Neural cell (in vitro differentiated cells): ENCODE results near the gene ATP11A. TPM values are rescaled to one million over a fixed set of nuclear protein-coding genes. Genes with fewer than 3 reads are reported as not detected.

Experiments
- H2AFZ ChIP-seq: fragments of 200-600, 300-800 bp; sonication (generic), shearing (Covaris generic); 2 replicates; pipeline ENCODE4 v1.6.0; 2014; ENCODE audit warnings: low read depth, mild to moderate bottlenecking, antibody characterized with exemption, low read length, moderate library complexity
- H3F3A ChIP-seq: fragments of 200-600 bp; shearing (Covaris generic); 2 replicates; pipeline ENCODE4 v1.6.1; 2016; ENCODE audit warnings: mild to moderate bottlenecking, moderate library complexity, mixed read lengths, antibody characterized with exemption, low read length; ENCODE audit not compliant: insufficient read depth, poor library complexity, severe bottlenecking
- H3K27ac ChIP-seq: fragments of 200-600, 300-800 bp; sonication (generic), shearing (Covaris generic); 2 replicates; pipeline ENCODE4 v1.5.1; 2014; ENCODE audit warnings: mild to moderate bottlenecking, low read length, moderate library complexity
- H3K27me3 ChIP-seq: fragments of 300-800, 200-600 bp; sonication (generic), shearing (Covaris generic); 2 replicates; pipeline ENCODE4 v1.6.0; 2014; ENCODE audit warnings: mild to moderate bottlenecking, low read depth, low read length, moderate library complexity; ENCODE audit not compliant: insufficient read depth
- H3K36me3 ChIP-seq: fragments of 300-800, 200-600 bp; sonication (generic), shearing (Covaris generic); 2 replicates; pipeline ENCODE4 v1.5.1; 2014; ENCODE audit warnings: mild to moderate bottlenecking, antibody characterized with exemption, low read length, moderate library complexity; ENCODE audit not compliant: insufficient read depth
- H3K4me2 ChIP-seq: fragments of 300-800, 200-600 bp; sonication (generic), shearing (Covaris generic); 2 replicates; pipeline ENCODE4 v1.6.0; 2014; ENCODE audit warnings: mild to moderate bottlenecking, low read length
- H3K4me3 ChIP-seq: fragments of 300-800, 200-600 bp; sonication (generic), shearing (Covaris generic); 2 replicates; pipeline ENCODE4 v1.5.1; 2014; ENCODE audit warnings: mild to moderate bottlenecking, low read length, moderate library complexity
- H3K79me2 ChIP-seq: fragments of 200-600 bp; shearing (Covaris generic); replicated peaks from 2 replicates; pipeline ENCODE4 v1.6.0; 2014; ENCODE audit warnings: mild to moderate bottlenecking, low read length, moderate library complexity; ENCODE audit not compliant: insufficient read depth
- H3K9ac ChIP-seq: fragments of 300-800, 200-600 bp; sonication (generic), shearing (Covaris generic); 2 replicates; pipeline ENCODE4 v1.6.1; 2016; ENCODE audit warnings: mild to moderate bottlenecking, low read length, mixed read lengths
- H3K9me2 ChIP-seq: fragments of 200-600 bp; shearing (Covaris generic); 2 replicates; pipeline ENCODE4 v1.6.1; 2016; ENCODE audit warnings: mild to moderate bottlenecking, low read length, mixed read lengths; ENCODE audit not compliant: insufficient read depth
- H3K9me3 ChIP-seq: fragments of 200-600, 300-800 bp; sonication (generic), shearing (Covaris generic); 2 replicates; pipeline ENCODE4 v1.6.1; 2016; ENCODE audit warnings: mild to moderate bottlenecking, mixed run types, low read length, moderate library complexity, mixed read lengths
- H4K20me1 ChIP-seq: fragments of 200-600 bp; shearing (Covaris generic); 2 replicates; pipeline ENCODE4 v1.6.1; 2016; ENCODE audit warnings: mild to moderate bottlenecking, mixed run types; ENCODE audit not compliant: insufficient read depth
- EP300 ChIP-seq: fragments of 450-650 bp; conservative IDR thresholded peaks from 2 replicates; pipeline ENCODE4 v1.6.1; 2014; ENCODE audit warnings: antibody characterized with exemption, mild to moderate bottlenecking, moderate library complexity; ENCODE audit not compliant: poor library complexity, severe bottlenecking
- EZH2 ChIP-seq: fragments of 200-600, 300-800 bp; shearing (Covaris generic), sonication (generic); IDR thresholded peaks from 2 replicates; pipeline ENCODE4 v1.6.1; 2014; ENCODE audit warnings: antibody characterized with exemption, low read length, borderline replicate concordance, mild to moderate bottlenecking; ENCODE audit not compliant: insufficient read depth, poor library complexity, severe bottlenecking
- MXI1 ChIP-seq: fragments of 450-650 bp; conservative IDR thresholded peaks from 2 replicates; pipeline ENCODE4 v1.6.1; 2014; ENCODE audit warnings: antibody characterized with exemption, mild to moderate bottlenecking; ENCODE audit not compliant: poor library complexity, severe bottlenecking
- POLR2AphosphoS5 ChIP-seq: IDR thresholded peaks from 2 replicates; pipeline ENCODE4 v1.6.1; 2012
- RAD21 ChIP-seq: fragments of 450-650 bp; conservative IDR thresholded peaks from 2 replicates; pipeline ENCODE4 v1.6.1; 2014; ENCODE audit warnings: antibody characterized with exemption, mild to moderate bottlenecking, moderate library complexity
- REST ChIP-seq: IDR thresholded peaks from 2 replicates; pipeline ENCODE4 v1.6.1; 2012; ENCODE audit warnings: borderline replicate concordance
- SMC3 ChIP-seq: fragments of 450-650 bp; conservative IDR thresholded peaks from 2 replicates; pipeline ENCODE4 v1.6.1; 2014; ENCODE audit warnings: antibody characterized with exemption, mild to moderate bottlenecking, moderate library complexity; ENCODE audit not compliant: poor library complexity
- TAF1 ChIP-seq: IDR thresholded peaks from 2 replicates; pipeline ENCODE4 v1.6.1; 2012; ENCODE audit warnings: low read depth
- polyA plus RNA-seq: library from polyadenylated mRNA; depleted of rRNA; stranded (reverse); fragments of >200 nt; gene quantifications from 2 replicates; pipeline ENCODE4 v1.2.3, GENCODE V29; 2014
- TF ChIP-seq, protein P1 (sequence below): fragments of 450-650 bp; IDR thresholded peaks from 2 replicates; pipeline ENCODE4 v1.5.1; 2014; ENCODE audit warnings: antibody characterized with exemption, mild to moderate bottlenecking, moderate library complexity; ENCODE audit not compliant: poor library complexity, severe bottlenecking

ATP11A gene
- polyA plus RNA-seq, 1 donor from 2014 or later: 3.0 TPM

- TF ChIP-seq EZH2 (no peak), POLR2AphosphoS5 (no peak), REST (no peak), RAD21 (no peak), SMC3 (no peak), EP300 (no peak), TAF1 (no peak)
- TF ChIP-seq, protein P1, sequence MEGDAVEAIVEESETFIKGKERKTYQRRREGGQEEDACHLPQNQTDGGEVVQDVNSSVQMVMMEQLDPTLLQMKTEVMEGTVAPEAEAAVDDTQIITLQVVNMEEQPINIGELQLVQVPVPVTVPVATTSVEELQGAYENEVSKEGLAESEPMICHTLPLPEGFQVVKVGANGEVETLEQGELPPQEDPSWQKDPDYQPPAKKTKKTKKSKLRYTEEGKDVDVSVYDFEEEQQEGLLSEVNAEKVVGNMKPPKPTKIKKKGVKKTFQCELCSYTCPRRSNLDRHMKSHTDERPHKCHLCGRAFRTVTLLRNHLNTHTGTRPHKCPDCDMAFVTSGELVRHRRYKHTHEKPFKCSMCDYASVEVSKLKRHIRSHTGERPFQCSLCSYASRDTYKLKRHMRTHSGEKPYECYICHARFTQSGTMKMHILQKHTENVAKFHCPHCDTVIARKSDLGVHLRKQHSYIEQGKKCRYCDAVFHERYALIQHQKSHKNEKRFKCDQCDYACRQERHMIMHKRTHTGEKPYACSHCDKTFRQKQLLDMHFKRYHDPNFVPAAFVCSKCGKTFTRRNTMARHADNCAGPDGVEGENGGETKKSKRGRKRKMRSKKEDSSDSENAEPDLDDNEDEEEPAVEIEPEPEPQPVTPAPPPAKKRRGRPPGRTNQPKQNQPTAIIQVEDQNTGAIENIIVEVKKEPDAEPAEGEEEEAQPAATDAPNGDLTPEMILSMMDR: no peak
- Histone ChIP-seq H2AFZ (no peak overlapping the region), H4K20me1 (no peaks in the 10 kb centered on the region), H3K4me3 (no peak overlapping the region), H3K79me2 (no peaks in the 10 kb centered on the region), H3K27ac (no peak overlapping the region), H3K9ac (no peak overlapping the region), H3K9me2 (no peaks in the 10 kb centered on the region), H3K9me3 (no peaks in the 10 kb centered on the region), H3F3A (no peaks in the 10 kb centered on the region), H3K27me3 (no peaks in the 10 kb centered on the region), H3K36me3 (peaks cover 10% of the 10 kb centered on the region), H3K4me2 (no peak overlapping the region)
Measured at GRCh38 chr13:112819111-112819510, 129.3 kb downstream of the ATP11A start.

DNA sequence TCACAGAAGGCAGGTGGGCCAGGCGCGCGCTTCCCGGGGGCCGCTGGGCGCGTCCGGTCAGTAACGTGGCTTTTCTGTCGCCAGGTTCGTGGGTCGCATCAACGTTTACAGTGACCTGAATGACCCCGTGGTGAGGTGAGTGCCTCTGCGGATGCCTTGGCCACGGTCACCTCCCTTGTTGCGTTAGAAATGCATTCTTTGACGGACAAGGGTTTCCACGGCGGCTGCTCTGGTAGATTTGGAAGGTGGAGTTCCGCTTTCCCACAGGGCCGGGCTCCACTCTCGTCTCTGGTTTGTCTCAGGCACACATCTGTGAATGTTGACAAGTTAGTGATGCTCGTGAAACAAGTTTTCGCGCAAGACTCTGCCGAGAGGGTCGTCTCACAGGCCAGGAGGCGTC lies 130.0 kb downstream of the ATP11A start:
- TF ChIP-seq SMC3 (no peak), EP300 (no peak), TAF1 (no peak), REST (no peak), POLR2AphosphoS5 (no peak), RAD21 (no peak), MXI1 (no peak), EZH2 (no peak)
- TF ChIP-seq, protein P1: no peak
- Histone ChIP-seq H3K79me2 (no peaks in the 10 kb centered on the region), H3K9me2 (no peaks in the 10 kb centered on the region), H3K4me2 (no peak overlapping the region), H2AFZ (no peak overlapping the region), H4K20me1 (no peaks in the 10 kb centered on the region), H3K27me3 (no peaks in the 10 kb centered on the region), H3K4me3 (no peak overlapping the region), H3K27ac (no peak overlapping the region), H3F3A (no peaks in the 10 kb centered on the region), H3K9ac (no peak overlapping the region), H3K36me3 (peaks cover 10% of the 10 kb centered on the region), H3K9me3 (no peaks in the 10 kb centered on the region)
